GM23338 (cell line): ENCODE results near the gene KIAA1217. TPM values are rescaled to one million over a fixed set of nuclear protein-coding genes. Genes with fewer than 3 reads are reported as not detected.

Experiments used
- ATAC-seq: fragments of 200-7000 bp; cut with Tn5 transposase; 3 replicates; pipeline ENCODE4 v1.9.1; 2020
- DNase-seq: peaks from one replicate; pipeline ENCODE4 v3.0.0-alpha.2; 2015; ENCODE audit warnings: low spot score
- H2AFZ ChIP-seq: fragments of 200-600 bp; sonication (generic); 2 replicates; pipeline ENCODE4 v1.8.0; 2016; ENCODE audit warnings: antibody characterized with exemption, mild to moderate bottlenecking, moderate library complexity
- H3F3A ChIP-seq: fragments of 200-600 bp; sonication (generic); replicated peaks from 2 replicates; pipeline ENCODE4 v1.8.0; 2017; ENCODE audit warnings: antibody characterized with exemption, mixed run types, low read depth
- H3K27ac ChIP-seq: fragments of 200-600 bp; sonication (generic); 2 replicates; pipeline ENCODE4 v1.6.1; 2016; ENCODE audit warnings: low read depth
- H3K27me3 ChIP-seq: fragments of 200-600 bp; sonication (generic); 2 replicates; pipeline ENCODE4 v1.8.0; 2016; ENCODE audit warnings: mild to moderate bottlenecking, mixed run types, moderate library complexity; ENCODE audit not compliant: insufficient read depth
- H3K36me3 ChIP-seq: fragments of 200-600 bp; sonication (generic); 2 replicates; pipeline ENCODE4 v1.8.0; 2016; ENCODE audit warnings: mild to moderate bottlenecking; ENCODE audit not compliant: insufficient read depth
- H3K4me1 ChIP-seq: fragments of 200-600 bp; sonication (generic); 2 replicates; pipeline ENCODE4 v1.8.0; 2016; ENCODE audit warnings: mild to moderate bottlenecking, moderate library complexity; ENCODE audit not compliant: insufficient read depth
- H3K4me2 ChIP-seq: fragments of 200-600 bp; sonication (generic); 2 replicates; pipeline ENCODE4 v1.7.1; 2017; ENCODE audit warnings: mixed run types
- H3K4me3 ChIP-seq: fragments of 200-600 bp; sonication (generic); 2 replicates; pipeline ENCODE4 v1.6.1; 2016; ENCODE audit warnings: mixed run types
- H3K79me2 ChIP-seq: fragments of 200-600 bp; sonication (generic); replicated peaks from 2 replicates; pipeline ENCODE4 v1.8.0; 2017; ENCODE audit warnings: mild to moderate bottlenecking; ENCODE audit not compliant: insufficient read depth
- H3K9me2 ChIP-seq: fragments of 200-600 bp; sonication (generic); 2 replicates; pipeline ENCODE4 v1.8.0; 2017; ENCODE audit not compliant: insufficient read depth
- H4K20me1 ChIP-seq: fragments of 200-600 bp; sonication (generic); replicated peaks from 2 replicates; pipeline ENCODE4 v1.8.0; 2017; ENCODE audit warnings: mild to moderate bottlenecking; ENCODE audit not compliant: insufficient read depth
- H3K27ac Mint-ChIP-seq: 2 replicates; pipeline ENCODE4 v1.8.0; 2020; ENCODE audit warnings: inconsistent platforms, mild to moderate bottlenecking, moderate library complexity, mixed read lengths
- H3K27me3 Mint-ChIP-seq: 3 replicates; pipeline ENCODE4 v1.8.0; 2022; ENCODE audit warnings: low read depth, mild to moderate bottlenecking, moderate library complexity, mixed read lengths, inconsistent platforms; ENCODE audit not compliant: insufficient read depth, poor library complexity
- H3K36me3 Mint-ChIP-seq: 3 replicates; pipeline ENCODE4 v1.8.0; 2021; ENCODE audit warnings: low read depth, mild to moderate bottlenecking, inconsistent platforms, moderate library complexity, mixed read lengths
- H3K4me1 Mint-ChIP-seq: 3 replicates; pipeline ENCODE4 v1.8.0; 2020; ENCODE audit warnings: mild to moderate bottlenecking, inconsistent platforms, mixed read lengths
- H3K4me3 Mint-ChIP-seq: 3 replicates; pipeline ENCODE4 v1.8.0; 2021; ENCODE audit warnings: moderate library complexity, mild to moderate bottlenecking, inconsistent platforms, mixed read lengths
- H3K9me3 Mint-ChIP-seq: 3 replicates; pipeline ENCODE4 v1.8.0; 2020; ENCODE audit warnings: moderate library complexity, mild to moderate bottlenecking, inconsistent platforms, mixed read lengths
- CREB1 ChIP-seq: fragments of 250-450 bp; sonication (Bioruptor Pico); IDR thresholded peaks from 2 replicates; pipeline ENCODE4 v1.5.0; 2020; ENCODE audit warnings: low read depth, mild to moderate bottlenecking, moderate library complexity
- EZH2 ChIP-seq: fragments of 200-600 bp; sonication (generic); IDR thresholded peaks from one replicate; pipeline ENCODE4 v1.8.0; 2017; ENCODE audit warnings: antibody characterized with exemption, mild to moderate bottlenecking, low read depth; ENCODE audit not compliant: unreplicated experiment
- EZH2phosphoT487 ChIP-seq: fragments of 200-600 bp; sonication (generic); IDR thresholded peaks from one replicate; pipeline ENCODE4 v1.8.1; 2018; ENCODE audit warnings: antibody characterized with exemption; ENCODE audit not compliant: unreplicated experiment
- JUNB ChIP-seq: IDR thresholded peaks from one replicate; pipeline ENCODE4 v1.6.1; 2016; ENCODE audit warnings: antibody characterized with exemption; ENCODE audit not compliant: unreplicated experiment
- NANOG ChIP-seq: IDR thresholded peaks from 2 replicates; pipeline ENCODE4 v1.6.1; 2016; ENCODE audit warnings: antibody characterized with exemption, borderline replicate concordance
- POLR2AphosphoS5 ChIP-seq: IDR thresholded peaks from 2 replicates; pipeline ENCODE4 v1.6.1; 2016; ENCODE audit warnings: antibody characterized with exemption, low read depth
- ZNF114 ChIP-seq: fragments of 250-450 bp; sonication (Bioruptor Pico); IDR thresholded peaks from 2 replicates; pipeline ENCODE4 v1.5.0; 2020; ENCODE audit warnings: mild to moderate bottlenecking, moderate library complexity
- polyA plus RNA-seq: library from polyadenylated mRNA; unstranded; fragments of >200 nt; fragmentation: Nextera tagmentation; extraction: Ambion mirVana; gene quantifications from 2 replicates; pipeline ENCODE4 v1.2.1, GENCODE V29; 2016
- total RNA-seq: library from RNA; depleted of rRNA; stranded (reverse); fragments of >200 nt; shearing (Covaris generic); gene quantifications from 2 replicates; pipeline ENCODE4 v1.2.3, GENCODE V29; 2014
- TF ChIP-seq, protein P1 (sequence below): fragments of 250-450 bp; sonication (Bioruptor Pico); IDR thresholded peaks from 2 replicates; pipeline ENCODE4 v1.5.0; 2020; ENCODE audit warnings: mild to moderate bottlenecking, moderate library complexity
- TF ChIP-seq, protein P2 (sequence below), 2 experiments: fragments of 200-600 bp in 1 of 2; sonication (generic) in 1 of 2; conservative IDR thresholded peaks; 2 replicates each; pipeline versions ENCODE4 v1.5.1 to v1.6.1; 2016 to 2017; ENCODE audit warnings: antibody characterized with exemption in 2 of 2, low read depth in 2 of 2, mild to moderate bottlenecking in 2 of 2, moderate library complexity in 1 of 2
- TF ChIP-seq, protein P3 (sequence below): IDR thresholded peaks from one replicate; pipeline ENCODE4 v1.6.1; 2018; ENCODE audit warnings: antibody characterized with exemption; ENCODE audit not compliant: unreplicated experiment
- TF ChIP-seq, protein P4 (sequence below): IDR thresholded peaks from 2 replicates; pipeline ENCODE4 v1.6.1; 2016; ENCODE audit warnings: antibody characterized with exemption

The KIAA1217 gene
- total and polyA plus RNA-seq, 2 experiments from 2014 or later: 6.4 to 9.1 TPM

DNA sequence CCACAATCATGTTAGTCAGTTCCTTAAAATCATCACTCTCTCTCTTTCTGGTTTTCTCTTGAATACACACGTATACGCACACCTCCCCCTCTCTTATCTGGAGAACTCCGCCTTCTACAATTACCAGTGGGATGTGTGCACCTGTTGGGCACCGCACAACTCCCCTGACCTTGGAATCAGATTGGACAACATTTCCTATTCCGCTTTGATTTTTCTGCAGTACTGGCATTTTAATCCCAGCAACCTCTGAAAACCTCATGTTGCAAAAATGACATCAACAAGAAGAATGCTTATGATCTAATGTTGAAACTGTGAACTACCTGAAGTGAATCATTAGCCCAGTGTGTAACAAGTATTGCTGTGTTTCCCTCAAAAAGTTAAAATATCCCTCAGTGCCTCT lies 109.6 kb downstream of the KIAA1217 start:
- H3K4me2 ChIP-seq: no peak overlapping the region
- H3K4me3 ChIP-seq: no peak overlapping the region
- peaks cover 3% of the 10 kb centered on the region; the same call in 1 of the 2 replicates for H3K4me1 ChIP-seq
- TF ChIP-seq EZH2 (no peak), EZH2phosphoT487 (no peak), POLR2AphosphoS5 (no peak), ZNF114 (no peak), NANOG (no peak), CREB1 (CRISPR knock-in tag) (no peak), JUNB (no peak)
- TF ChIP-seq, protein P1, sequence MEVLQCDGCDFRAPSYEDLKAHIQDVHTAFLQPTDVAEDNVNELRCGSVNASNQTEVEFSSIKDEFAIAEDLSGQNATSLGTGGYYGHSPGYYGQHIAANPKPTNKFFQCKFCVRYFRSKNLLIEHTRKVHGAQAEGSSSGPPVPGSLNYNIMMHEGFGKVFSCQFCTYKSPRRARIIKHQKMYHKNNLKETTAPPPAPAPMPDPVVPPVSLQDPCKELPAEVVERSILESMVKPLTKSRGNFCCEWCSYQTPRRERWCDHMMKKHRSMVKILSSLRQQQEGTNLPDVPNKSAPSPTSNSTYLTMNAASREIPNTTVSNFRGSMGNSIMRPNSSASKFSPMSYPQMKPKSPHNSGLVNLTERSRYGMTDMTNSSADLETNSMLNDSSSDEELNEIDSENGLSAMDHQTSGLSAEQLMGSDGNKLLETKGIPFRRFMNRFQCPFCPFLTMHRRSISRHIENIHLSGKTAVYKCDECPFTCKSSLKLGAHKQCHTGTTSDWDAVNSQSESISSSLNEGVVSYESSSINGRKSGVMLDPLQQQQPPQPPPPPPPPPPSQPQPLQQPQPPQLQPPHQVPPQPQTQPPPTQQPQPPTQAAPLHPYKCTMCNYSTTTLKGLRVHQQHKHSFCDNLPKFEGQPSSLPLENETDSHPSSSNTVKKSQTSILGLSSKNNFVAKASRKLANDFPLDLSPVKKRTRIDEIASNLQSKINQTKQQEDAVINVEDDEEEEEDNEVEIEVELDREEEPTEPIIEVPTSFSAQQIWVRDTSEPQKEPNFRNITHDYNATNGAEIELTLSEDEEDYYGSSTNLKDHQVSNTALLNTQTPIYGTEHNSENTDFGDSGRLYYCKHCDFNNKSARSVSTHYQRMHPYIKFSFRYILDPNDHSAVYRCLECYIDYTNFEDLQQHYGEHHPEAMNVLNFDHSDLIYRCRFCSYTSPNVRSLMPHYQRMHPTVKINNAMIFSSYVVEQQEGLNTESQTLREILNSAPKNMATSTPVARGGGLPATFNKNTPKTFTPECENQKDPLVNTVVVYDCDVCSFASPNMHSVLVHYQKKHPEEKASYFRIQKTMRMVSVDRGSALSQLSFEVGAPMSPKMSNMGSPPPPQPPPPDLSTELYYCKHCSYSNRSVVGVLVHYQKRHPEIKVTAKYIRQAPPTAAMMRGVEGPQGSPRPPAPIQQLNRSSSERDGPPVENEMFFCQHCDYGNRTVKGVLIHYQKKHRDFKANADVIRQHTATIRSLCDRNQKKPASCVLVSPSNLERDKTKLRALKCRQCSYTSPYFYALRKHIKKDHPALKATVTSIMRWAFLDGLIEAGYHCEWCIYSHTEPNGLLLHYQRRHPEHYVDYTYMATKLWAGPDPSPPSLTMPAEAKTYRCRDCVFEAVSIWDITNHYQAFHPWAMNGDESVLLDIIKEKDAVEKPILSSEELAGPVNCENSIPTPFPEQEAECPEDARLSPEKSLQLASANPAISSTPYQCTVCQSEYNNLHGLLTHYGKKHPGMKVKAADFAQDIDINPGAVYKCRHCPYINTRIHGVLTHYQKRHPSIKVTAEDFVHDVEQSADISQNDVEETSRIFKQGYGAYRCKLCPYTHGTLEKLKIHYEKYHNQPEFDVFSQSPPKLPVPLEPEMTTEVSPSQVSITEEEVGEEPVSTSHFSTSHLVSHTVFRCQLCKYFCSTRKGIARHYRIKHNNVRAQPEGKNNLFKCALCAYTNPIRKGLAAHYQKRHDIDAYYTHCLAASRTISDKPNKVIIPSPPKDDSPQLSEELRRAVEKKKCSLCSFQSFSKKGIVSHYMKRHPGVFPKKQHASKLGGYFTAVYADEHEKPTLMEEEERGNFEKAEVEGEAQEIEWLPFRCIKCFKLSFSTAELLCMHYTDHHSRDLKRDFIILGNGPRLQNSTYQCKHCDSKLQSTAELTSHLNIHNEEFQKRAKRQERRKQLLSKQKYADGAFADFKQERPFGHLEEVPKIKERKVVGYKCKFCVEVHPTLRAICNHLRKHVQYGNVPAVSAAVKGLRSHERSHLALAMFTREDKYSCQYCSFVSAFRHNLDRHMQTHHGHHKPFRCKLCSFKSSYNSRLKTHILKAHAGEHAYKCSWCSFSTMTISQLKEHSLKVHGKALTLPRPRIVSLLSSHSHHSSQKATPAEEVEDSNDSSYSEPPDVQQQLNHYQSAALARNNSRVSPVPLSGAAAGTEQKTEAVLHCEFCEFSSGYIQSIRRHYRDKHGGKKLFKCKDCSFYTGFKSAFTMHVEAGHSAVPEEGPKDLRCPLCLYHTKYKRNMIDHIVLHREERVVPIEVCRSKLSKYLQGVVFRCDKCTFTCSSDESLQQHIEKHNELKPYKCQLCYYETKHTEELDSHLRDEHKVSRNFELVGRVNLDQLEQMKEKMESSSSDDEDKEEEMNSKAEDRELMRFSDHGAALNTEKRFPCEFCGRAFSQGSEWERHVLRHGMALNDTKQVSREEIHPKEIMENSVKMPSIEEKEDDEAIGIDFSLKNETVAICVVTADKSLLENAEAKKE (CRISPR knock-in tag): no peak
- TF ChIP-seq, protein P2, sequence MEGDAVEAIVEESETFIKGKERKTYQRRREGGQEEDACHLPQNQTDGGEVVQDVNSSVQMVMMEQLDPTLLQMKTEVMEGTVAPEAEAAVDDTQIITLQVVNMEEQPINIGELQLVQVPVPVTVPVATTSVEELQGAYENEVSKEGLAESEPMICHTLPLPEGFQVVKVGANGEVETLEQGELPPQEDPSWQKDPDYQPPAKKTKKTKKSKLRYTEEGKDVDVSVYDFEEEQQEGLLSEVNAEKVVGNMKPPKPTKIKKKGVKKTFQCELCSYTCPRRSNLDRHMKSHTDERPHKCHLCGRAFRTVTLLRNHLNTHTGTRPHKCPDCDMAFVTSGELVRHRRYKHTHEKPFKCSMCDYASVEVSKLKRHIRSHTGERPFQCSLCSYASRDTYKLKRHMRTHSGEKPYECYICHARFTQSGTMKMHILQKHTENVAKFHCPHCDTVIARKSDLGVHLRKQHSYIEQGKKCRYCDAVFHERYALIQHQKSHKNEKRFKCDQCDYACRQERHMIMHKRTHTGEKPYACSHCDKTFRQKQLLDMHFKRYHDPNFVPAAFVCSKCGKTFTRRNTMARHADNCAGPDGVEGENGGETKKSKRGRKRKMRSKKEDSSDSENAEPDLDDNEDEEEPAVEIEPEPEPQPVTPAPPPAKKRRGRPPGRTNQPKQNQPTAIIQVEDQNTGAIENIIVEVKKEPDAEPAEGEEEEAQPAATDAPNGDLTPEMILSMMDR (conservative IDR thresholded peaks at IDR 0.05; ENCODE audit: low read depth in 2 of 2): no peak
- TF ChIP-seq, protein P3, sequence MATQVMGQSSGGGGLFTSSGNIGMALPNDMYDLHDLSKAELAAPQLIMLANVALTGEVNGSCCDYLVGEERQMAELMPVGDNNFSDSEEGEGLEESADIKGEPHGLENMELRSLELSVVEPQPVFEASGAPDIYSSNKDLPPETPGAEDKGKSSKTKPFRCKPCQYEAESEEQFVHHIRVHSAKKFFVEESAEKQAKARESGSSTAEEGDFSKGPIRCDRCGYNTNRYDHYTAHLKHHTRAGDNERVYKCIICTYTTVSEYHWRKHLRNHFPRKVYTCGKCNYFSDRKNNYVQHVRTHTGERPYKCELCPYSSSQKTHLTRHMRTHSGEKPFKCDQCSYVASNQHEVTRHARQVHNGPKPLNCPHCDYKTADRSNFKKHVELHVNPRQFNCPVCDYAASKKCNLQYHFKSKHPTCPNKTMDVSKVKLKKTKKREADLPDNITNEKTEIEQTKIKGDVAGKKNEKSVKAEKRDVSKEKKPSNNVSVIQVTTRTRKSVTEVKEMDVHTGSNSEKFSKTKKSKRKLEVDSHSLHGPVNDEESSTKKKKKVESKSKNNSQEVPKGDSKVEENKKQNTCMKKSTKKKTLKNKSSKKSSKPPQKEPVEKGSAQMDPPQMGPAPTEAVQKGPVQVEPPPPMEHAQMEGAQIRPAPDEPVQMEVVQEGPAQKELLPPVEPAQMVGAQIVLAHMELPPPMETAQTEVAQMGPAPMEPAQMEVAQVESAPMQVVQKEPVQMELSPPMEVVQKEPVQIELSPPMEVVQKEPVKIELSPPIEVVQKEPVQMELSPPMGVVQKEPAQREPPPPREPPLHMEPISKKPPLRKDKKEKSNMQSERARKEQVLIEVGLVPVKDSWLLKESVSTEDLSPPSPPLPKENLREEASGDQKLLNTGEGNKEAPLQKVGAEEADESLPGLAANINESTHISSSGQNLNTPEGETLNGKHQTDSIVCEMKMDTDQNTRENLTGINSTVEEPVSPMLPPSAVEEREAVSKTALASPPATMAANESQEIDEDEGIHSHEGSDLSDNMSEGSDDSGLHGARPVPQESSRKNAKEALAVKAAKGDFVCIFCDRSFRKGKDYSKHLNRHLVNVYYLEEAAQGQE: no peak
- TF ChIP-seq, protein P4, sequence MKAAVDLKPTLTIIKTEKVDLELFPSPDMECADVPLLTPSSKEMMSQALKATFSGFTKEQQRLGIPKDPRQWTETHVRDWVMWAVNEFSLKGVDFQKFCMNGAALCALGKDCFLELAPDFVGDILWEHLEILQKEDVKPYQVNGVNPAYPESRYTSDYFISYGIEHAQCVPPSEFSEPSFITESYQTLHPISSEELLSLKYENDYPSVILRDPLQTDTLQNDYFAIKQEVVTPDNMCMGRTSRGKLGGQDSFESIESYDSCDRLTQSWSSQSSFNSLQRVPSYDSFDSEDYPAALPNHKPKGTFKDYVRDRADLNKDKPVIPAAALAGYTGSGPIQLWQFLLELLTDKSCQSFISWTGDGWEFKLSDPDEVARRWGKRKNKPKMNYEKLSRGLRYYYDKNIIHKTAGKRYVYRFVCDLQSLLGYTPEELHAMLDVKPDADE: no peak
- no peaks in the 10 kb centered on the region for H4K20me1 ChIP-seq
- DNase-seq (no peak), ATAC-seq (no peak)
- peaks cover 4% of the 10 kb centered on the region for H3K27me3 Mint-ChIP-seq
- peaks cover under 1% of the 10 kb centered on the region for H3K4me1 Mint-ChIP-seq
- no peaks in the 10 kb centered on the region for H3K9me3 Mint-ChIP-seq
- H3K27ac Mint-ChIP-seq: no peak overlapping the region
- H3K9me2 ChIP-seq: no peaks in the 10 kb centered on the region
- no peaks in the 10 kb centered on the region for H3K36me3 ChIP-seq
- no peaks in the 10 kb centered on the region for H3K27me3 ChIP-seq
- no peak overlapping the region for H2AFZ ChIP-seq
- H3F3A ChIP-seq: no peaks in the 10 kb centered on the region
- H3K4me3 Mint-ChIP-seq: no peak overlapping the region
- H3K27ac ChIP-seq: no peak overlapping the region
- H3K79me2 ChIP-seq: no peaks in the 10 kb centered on the region
- H3K36me3 Mint-ChIP-seq: no peaks in the 10 kb centered on the region; the same call in 2 of the 3 replicates
